DMS114 treated with DMSO at 0.1 percent for 48 hours (cell line): ENCODE measurements around the gene GPR55.

ENCODE experiments used
- DNase-seq: peaks from one replicate; lab custom pipeline; 2025; ENCODE audit not compliant: unreplicated experiment; lab: John Stamatoyannopoulos, UW

Gene GPR55

DNA sequence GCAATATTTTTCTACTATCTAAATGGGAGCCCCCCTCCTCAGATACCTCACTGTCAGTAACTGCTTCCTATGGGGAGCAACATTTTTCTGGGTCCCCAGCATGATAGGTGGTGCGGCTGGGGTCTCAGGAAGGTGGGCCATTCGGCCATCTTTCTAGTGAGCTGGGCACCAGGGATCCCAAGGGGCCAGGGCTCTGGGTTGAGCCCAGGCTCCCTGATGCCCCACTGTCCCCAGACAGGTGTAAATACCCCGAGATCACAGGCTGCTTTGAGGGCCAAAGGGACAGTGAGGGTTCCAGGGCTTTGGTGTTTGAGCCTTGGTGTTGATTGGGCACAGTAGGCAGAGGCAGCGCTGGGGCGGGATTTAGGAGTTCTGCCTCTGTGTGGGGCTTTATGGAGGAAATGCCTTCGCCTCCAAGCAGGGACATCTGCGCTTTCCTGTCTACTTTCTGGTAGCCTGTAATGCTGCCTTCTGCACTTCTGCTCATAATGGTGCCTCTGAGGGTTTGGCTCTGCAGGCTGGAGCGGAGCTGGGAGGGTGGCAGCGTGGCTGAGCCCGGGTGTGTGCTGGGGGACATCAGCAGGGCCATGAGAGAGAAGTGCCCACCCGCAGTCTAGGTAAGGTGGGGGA lies 55.0 kb downstream of the GPR55 start:
- DNase-seq, result no peak

- DNase-seq, result no peak
Measured at GRCh38 chr2:230868947-230869913, 55.8 kb downstream of the GPR55 start.

DNA sequence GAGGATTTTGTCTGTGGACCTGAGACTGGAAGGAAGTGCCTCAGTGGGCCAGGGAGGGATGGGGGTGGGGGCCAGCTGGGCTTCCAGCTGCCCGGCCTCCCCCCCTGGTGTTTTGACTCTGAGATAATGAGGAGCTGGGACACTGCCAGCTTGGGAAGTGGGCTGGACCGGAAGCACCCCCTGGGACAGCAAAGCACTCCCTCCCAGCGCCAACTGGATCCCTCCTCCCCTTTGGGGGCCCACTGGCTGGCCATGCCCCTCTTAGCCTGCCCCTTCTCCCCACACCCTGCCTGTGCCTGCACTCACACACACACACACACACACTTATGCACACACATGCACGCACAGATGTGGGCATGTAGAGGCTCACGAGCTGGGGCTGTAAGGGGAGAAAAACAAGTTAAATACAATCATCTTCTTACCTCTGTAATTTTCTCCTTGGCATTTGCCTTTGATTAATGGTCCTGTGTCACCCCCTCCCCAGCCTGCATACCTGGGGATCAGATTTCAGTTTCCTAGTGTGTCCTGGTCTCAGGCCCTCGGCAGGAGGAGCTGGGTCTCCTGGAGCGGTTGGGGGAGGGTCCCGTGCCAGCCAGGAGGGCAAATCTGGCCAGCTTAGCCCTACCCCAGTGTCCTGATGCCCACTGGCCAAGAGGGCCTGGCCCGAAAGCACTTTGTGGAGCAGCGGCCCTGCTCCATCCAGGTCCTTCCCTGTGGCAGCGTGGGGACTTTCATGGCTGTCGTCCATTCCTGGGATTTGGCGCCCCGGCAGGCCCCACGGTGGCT lies 56.7 kb downstream of the GPR55 start:
- DNase-seq, result no peak

DNA sequence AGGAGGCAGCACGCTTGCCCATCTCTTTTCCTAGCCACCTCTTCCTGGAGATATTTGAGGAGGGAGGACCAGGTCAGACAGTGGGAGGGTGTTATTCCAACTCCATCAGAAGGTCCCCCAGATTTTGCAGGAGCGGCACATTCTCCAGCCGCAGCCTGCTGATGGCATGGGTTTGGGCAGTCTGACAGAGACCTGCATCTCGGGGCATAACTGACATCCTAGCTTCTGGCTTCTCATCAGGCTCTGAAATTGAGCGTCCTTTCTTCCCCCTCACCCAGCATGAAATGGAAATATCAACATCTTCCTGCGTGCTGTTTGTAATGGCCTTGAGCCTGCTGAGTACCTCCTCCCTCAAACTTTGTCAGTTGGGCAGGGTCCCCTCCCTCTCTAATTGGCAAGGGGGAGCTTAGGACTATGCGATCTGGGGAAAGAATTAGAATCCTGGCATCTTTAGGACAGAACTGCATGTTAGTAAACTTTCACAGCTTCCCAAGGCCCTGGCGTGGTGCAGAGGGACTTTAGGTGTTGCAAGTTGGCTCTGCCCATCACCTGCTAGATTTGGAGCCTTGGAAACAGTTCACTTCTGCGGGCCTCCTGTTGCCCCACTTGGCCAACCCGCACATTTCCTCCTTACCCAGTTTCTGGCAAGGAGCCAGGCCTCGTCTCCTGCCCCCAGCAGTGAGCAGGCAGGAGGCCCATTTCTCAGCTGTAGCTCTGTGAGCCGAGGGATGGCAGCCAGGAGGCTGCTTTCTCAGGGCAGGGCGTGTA lies 58.1 kb downstream of the GPR55 start:
- no peak for DNase-seq

DNA sequence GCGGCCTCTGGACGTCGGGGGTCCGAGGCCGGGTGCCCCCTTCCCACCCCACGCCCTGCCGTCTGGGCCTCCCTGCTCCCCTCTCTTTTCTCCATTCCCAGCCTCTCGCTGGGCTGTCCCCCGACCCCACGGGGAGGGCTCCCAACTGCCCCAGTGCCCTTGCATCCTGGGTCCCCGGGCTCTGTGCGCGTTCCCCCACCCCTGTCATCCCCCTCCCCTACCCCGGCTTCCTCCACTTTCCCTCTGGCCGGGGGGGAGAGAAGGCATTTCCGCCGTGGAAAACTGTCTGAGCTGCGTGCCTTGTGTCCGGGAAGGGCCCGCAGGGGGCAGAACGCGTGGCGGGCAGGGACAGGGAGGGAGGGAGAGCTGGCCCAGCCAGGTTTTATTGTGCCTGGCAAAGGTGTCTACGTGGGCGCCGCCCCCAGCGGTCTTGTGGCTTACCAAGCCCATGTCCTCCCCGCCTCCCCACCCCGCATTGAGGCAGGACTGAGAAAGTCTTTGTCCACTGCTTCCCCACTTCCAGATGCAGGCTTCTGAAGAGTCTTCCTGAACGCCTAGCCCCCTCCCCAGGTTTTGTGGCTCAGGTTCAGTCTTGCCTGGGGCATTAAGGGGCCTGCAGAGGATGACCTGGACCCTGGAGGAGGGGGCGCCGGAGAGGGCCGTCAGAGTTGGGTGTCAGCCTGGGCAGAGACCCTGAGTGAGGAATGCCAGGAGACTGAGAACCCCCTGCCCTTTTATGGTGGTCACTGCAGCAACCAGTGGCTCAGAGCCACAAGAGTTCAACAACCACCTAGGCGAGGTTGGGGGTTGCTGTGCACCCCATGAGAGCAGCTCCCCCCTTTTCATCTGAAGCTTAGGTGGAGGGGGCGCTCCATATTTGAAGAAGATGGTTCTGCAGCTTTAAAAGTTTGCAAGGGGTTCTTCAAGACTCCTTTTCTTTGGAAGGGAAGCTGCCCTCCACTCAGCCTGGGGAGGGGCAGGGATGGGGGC lies 59.0 kb downstream of the GPR55 start:
- no peak for DNase-seq

GRCh38 chr2:230865307-230865765 lies 59.7 kb downstream of the GPR55 start:
- no peak for DNase-seq

GRCh38 chr2:230864605-230865306 lies 60.3 kb downstream of the GPR55 start, which contains the start of gene ITM2C:
TSS of gene ITM2C (plus strand) at chr2:230864942. CDS start at chr2:230865026, 84 bp downstream.
- DNase-seq, result peak; percentile 28

- DNase-seq, result no peak
Measured at GRCh38 chr2:230864122-230864604, 60.9 kb downstream of the GPR55 start.

- DNase-seq, result no peak
Measured at GRCh38 chr2:230863442-230864121, 61.5 kb downstream of the GPR55 start.

GRCh38 chr2:230863031-230863430 lies 62.0 kb downstream of the GPR55 start:
- DNase-seq, result no peak

- DNase-seq, result no peak
Measured at GRCh38 chr2:230862292-230862691, 62.8 kb downstream of the GPR55 start.

DNA sequence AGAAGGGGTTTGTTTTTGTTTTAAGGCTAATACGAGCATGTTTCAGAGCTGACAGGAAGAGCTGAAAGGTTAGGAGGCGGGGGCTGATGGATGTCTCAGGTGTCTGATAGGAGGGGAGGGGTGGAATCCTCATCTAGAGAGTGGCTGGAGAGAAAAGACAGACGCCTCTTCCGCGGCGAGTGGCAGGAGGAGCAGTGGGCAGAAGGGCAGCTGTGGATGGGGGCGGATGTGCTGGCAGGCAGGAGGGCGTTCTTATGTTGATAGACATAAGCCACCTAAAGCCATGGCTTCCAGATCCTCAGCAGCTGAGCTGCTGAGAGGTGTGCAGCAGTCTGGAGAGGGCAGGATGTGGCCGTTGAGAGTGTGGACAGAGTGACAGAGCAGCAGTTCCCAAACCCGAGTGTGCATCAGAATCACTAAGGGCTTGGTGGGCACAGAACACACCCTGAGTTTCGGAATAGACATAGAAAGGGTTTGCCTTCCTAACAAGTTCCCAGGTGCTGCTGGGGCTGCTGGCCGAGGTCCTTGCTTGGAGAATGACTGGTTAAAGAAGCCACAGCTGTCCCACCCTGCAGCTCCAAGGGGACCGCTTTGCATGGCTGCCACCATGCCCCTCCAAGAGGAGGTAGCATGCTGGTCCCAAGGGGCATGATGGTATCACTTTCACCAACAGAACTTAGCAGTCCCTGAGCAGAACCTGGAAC lies 63.3 kb downstream of the GPR55 start:
- DNase-seq, result no peak
